Measurements from ENCODE around the gene PLA1A.
"Not testable (repeated sequence)": the region's sequence is repeated elsewhere in the genome, so short reads cannot be mapped to it uniquely, and the experiment has no call there.

The PLA1A gene

DNA sequence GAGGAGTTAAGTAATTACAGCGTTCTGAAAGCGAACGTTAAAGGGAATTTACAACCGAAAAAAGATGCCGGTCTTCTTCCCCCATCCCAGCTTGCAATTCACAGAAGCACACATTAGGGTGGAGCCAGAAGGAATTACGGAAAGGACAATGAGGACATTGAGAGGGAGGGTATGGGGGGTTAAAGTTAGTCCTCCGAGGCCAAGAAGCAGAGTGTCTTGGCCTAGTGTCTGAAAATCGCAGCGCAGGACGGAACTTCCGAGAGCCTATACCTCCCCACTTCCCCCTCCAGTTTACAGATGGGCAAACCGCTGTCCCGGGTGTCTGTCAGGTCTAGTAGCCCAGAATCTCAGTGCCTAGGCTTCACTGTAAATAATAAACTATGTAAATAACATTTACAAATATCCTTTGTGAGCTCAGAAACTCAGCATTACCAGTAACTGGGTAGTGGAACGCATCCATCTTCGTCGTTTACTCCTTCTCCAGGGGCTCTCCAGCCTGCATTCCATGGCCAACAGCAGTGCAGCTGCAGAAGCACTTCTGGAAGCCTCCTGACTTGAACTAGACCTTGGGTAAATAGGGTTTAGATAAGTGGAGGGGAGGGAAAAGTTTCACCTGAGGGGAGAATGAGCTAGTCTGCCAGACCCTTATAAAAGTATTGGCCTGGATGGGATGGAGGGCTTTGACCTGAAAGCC, 17.5 kb upstream of the PLA1A start:
- no peak for DNase-seq

DNA sequence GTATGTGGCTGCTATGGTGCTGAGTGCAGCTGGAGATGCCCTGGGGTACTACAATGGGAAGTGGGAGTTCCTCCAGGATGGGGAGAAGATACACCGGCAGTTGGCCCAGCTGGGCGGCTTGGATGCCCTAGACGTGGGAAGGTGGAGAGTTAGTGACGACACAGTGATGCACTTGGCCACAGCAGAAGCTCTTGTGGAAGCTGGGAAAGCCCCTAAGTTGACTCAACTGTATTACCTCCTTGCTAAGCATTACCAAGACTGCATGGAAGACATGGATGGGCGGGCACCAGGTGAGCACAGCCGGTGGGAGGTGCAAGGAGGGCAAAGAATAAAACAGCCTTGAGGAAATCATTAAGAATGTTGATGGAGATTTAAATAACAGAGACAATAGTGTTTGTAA, 15.5 kb upstream of the PLA1A start:
- DNase-seq, result no peak

GRCh38 chr3:119585208-119585607, 12.5 kb upstream of the PLA1A start:
- DNase-seq, result no peak

DNA sequence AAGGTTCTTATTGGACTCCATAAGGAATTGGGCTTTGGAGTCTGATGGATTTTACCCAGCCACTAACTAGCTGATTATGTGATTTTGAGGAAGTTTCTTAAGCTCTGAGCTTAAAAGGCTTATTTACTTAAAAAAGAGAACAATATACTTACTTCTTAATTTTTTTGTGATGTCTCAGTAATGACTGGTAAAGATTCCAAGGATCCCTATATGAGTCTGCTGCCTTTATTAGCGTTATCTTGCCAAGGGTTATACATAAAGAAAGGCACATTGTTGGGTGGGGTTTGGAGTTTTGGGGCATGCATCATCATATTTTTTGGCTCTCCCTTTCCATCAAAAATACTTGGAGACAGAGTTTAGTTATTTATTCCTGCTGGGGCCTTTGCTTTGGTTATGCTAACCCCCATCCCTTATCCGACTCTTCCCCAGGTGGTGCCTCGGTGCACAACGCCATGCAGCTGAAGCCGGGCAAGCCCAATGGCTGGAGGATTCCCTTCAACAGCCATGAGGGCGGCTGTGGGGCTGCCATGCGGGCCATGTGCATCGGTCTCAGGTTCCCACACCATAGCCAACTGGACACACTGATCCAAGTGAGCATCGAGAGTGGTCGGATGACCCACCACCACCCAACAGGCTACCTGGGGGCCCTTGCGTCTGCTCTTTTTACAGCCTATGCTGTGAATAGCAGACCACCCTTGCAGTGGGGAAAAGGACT, 11.7 kb upstream of the PLA1A start:
- no peak for DNase-seq

GRCh38 chr3:119586733-119587172, 10.9 kb upstream of the PLA1A start:
- DNase-seq, result no peak

DNA sequence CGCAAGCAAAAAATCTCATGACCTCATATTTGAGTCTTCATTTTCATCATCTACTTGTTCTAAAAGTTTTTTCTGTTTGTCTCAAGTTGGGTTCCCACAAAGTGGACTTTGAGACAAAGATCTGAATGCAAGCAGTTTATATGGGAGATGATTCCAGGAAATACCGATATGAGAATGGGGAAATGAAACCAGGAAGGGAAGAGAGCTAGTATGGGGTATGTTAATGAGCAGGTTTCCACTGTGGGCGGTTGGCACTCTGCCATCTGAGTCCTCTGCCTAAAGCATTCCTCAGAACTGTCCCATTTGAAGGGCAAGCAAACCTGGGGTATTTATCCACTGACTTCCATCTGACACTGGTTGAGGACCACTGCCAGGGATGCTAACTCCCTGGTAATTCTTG, 9.6 kb upstream of the PLA1A start:
- DNase-seq, result no peak

DNA sequence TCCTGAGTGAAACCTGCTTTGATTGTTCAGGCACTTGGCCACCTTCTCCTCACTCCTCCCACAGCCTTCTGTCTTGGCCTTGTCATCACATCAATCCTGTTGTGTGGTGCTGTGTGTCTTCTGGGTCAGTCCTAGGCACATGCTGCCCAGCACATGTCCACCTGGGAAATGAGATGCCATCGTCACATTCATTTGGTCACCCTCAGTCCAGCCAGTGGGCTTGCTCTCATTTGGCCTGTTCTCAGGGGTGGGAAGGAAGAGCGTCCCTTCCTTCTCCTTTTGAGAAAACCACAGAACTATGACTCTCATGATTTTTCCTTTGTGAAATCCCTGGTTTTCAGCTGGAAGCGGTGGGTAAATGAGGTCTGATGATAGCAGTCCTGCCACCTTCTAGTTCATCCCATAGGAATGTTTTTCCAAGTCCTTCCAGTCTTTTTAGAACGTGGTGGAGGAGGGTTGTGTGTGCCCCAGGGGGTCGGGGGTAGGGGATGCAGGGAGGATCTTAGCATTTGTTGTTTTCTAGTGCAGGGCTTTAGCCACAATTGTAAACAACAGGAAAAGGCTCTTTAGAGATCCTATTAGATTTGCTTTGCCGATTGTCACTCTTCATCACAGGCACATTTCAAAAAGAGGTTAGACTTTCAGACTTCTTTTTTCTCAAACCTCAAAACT, 8.4 kb upstream of the PLA1A start:
- no peak for DNase-seq

DNA sequence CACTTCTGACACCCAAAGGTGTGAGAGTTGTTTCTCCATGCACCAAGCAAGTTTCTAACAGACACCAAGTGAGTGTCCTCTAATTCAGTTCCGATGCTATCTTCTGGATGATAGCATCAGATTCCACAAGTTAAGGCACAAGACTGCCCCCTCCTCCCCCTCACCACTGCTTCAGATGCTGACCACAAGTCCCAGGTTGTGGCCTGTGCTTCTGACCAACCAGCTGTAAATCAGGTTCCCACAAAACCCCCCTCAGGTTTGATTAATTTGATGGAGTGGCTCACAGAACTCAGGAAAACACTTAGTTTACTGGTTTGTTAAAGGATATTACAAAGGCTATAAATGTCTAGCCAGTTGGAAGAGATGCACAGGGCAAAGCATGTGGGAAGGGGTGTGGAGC, 7.0 kb upstream of the PLA1A start:
- DNase-seq, result no peak

GRCh38 chr3:119592861-119593260, 4.8 kb upstream of the PLA1A start:
- DNase-seq, result no peak

- no peak for DNase-seq
Observed at GRCh38 chr3:119594066-119594465, 3.6 kb upstream of the PLA1A start.

- not testable (repeated sequence) for DNase-seq
Observed at GRCh38 chr3:119594929-119595328, 2.8 kb upstream of the PLA1A start.

- no peak for DNase-seq
Observed at GRCh38 chr3:119595639-119596334, 1.9 kb upstream of the PLA1A start.

- DNase-seq, result no peak
Observed at GRCh38 chr3:119596398-119596797, 1.3 kb upstream of the PLA1A start.

DNA sequence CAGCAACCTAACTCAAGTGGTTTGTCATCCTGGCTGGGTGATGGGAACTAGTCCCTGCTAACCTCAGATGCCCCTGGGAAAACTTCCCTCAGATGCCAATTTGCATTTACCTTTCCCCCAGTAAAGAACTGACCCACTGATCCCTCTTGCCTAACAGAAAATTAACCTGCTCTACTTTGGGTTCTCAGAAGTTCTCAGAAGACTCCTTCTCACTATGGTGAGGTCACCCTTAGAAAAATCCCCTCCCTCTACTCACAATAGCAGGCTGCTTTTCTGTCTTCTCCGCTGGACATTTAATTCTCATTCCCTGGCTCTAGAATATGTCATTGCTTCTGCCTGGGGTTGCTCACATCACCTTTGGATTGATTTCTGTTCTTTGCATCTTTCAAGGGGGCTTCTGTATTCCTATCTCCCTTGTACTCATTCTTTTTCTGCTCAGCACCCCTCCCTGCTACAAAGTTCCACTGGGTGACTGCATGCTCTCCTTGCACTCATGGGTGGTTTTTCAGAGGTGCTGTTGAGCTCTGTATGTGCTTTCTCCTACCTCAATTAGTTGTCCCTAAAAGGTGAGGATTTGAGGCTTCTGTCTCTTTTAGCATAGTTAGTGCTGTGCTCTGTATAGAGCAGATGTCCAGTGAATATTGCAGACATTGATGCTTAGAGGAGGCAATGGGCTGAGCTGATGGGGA, 869 bp downstream of the PLA1A start:
- DNase-seq, result no peak

DNA sequence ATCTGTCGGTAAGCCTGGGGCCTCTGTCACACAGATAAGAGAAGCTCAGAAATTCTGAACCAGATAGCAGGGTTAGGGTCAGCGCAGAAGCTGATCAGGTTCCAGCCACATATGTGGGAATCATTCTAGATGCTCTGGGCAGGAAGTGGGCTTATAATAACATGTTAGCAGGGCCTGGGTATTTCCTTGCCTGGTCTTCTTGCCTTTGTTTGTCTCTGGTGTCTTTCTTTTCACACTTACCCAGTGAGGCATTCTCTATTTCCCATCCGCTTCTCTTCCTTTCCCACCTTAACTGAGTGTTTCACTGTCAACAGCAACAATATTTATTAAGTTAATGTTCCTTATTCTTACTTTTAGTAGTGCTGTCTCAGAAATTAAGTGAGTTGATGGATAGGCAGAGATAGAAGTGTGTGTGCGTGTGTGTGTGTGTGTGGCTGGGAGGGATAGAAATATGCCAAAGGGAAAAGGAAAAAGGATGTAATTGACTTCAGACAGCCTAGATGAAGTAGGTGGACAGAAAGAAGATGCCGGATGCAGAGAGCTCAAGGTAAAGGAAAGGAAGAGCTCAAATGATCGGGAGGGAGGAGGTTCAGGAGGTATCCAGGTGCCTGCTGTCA, 2.0 kb downstream of the PLA1A start:
- DNase-seq, result no peak

DNA sequence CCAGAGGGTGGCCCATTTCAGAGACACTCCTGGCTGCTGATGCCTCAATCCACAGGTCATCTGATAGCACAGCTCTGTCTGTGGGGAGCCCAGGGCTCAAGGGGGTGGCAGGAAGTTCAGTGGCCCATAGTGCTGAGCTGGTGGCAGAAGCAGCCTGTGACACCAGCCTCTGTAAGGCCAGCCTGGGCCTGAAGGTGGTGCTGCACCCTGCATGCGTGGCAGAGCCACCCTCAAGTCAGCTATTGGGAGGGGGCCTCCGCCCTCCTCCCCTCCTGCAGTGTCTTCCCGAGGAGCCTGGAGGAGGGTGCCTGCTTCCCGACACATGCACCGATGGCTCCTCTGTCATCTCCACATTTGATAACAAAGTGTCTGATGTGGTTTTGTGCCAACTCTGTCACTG, 3.0 kb downstream of the PLA1A start:
- DNase-seq, result no peak

DNA sequence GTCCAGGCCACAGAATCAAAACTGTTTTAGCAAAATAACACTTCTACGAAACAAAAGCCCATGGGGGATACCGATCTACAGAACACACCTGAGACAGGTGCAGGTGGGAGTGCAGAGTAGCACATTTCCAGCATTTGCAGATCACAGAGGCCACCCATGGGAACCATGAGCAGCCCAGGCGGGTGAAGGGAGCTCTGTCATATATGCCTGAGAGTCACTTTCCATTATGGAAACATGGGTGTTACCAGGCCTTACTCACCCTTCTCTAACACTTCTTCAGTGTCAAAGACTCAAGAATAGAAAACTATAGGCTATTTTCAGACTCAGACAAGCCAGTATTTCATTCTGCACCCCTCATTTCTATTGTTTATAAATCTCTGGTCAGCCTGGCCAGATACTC, 3.5 kb downstream of the PLA1A start:
- no peak for DNase-seq

GRCh38 chr3:119602676-119603075, 5.0 kb downstream of the PLA1A start:
- no peak for DNase-seq

- no peak for DNase-seq
Observed at GRCh38 chr3:119604878-119605277, 7.2 kb downstream of the PLA1A start.

- no peak for DNase-seq
Observed at GRCh38 chr3:119608405-119609000, 10.8 kb downstream of the PLA1A start.

- no peak for DNase-seq
Observed at GRCh38 chr3:119609301-119609700, 11.6 kb downstream of the PLA1A start.

GRCh38 chr3:119611664-119612063, 14.0 kb downstream of the PLA1A start:
- no peak for DNase-seq
